ENCODE data around the gene OR2B2.

- TF ChIP-seq CTCF (optimal IDR thresholded peaks at IDR 0.05 in 1 of 3, IDR thresholded peaks at IDR 0.05 in 1 of 3, conservative IDR thresholded peaks at IDR 0.05 in 1 of 3; ENCODE audit: extremely low read depth in 1 of 3, insufficient read depth in 2 of 3, low read length in 3 of 3) = no peak
- TF ChIP-seq EZH2 (IDR thresholded peaks at IDR 0.05; ENCODE audit: low read length) = no peak
Measured at GRCh38 chr6:27893059-27893835, 18.9 kb downstream of the OR2B2 start.

All from keratinocyte (primary cell).